Tibial nerve (tissue), 4 donors: ENCODE measurements around the gene TPGS1. TPM values are rescaled to one million over a fixed set of nuclear protein-coding genes. Genes with fewer than 3 reads are reported as not detected.

Experiments used
- DNase-seq, 2 donors: peaks; one replicate each; pipeline ENCODE4 v3.0.0-alpha.2; 2019; ENCODE audit warnings: low spot score in 2 of 2
- H3K27ac ChIP-seq, 4 donors: fragments of 200-600 bp; sonication (generic) in 3 of 4; one replicate each; pipeline ENCODE4 v1.5.1; 2017 to 2019; ENCODE audit warnings: mild to moderate bottlenecking in 1 of 4
- H3K27me3 ChIP-seq, 2 donors: fragments of 200-600 bp; sonication (generic) in 1 of 2; one replicate each; pipeline versions ENCODE4 v1.5.1 to v1.6.0; 2017 to 2019
- H3K36me3 ChIP-seq, 3 donors: fragments of 200-600 bp; sonication (generic); one replicate each; pipeline ENCODE4 v1.5.1; 2018 to 2019
- H3K4me1 ChIP-seq, 4 donors: fragments of 200-600 bp; sonication (generic) in 3 of 4; one replicate each; pipeline ENCODE4 v1.5.1; 2017 to 2019
- H3K4me3 ChIP-seq, 4 donors: fragments of 200-600 bp; sonication (generic) in 3 of 4; one replicate each; pipeline ENCODE4 v1.5.1; 2017 to 2019; ENCODE audit warnings: mild to moderate bottlenecking in 1 of 4, moderate library complexity in 1 of 4
- H3K9me3 ChIP-seq, 4 donors: fragments of 200-600 bp; sonication (generic) in 3 of 4; one replicate each; pipeline ENCODE4 v1.5.1; 2017 to 2019
- CTCF ChIP-seq, 5 experiments: fragments of 200-600 bp in 3 of 5; fragments of 450-650 bp in 2 of 5; sonication (generic) in 3 of 5; IDR thresholded peaks; one replicate each; pipeline ENCODE4 v1.5.1; 2016 to 2019; ENCODE audit warnings: antibody characterized with exemption in 5 of 5, mild to moderate bottlenecking in 3 of 5, moderate library complexity in 2 of 5
- EP300 ChIP-seq, 2 donors: sonication (generic); formaldehyde crosslinking; IDR thresholded peaks; one replicate each; pipeline ENCODE4 v1.6.1; 2017; ENCODE audit warnings: antibody characterized with exemption in 2 of 2, mild to moderate bottlenecking in 1 of 2
- POLR2A ChIP-seq, 2 donors: fragments of 450-650 bp; IDR thresholded peaks; one replicate each; pipeline ENCODE4 v1.6.1; 2017; ENCODE audit warnings: antibody characterized with exemption in 2 of 2, mild to moderate bottlenecking in 2 of 2, moderate library complexity in 2 of 2
- WGBS, 2 donors: methylation state at CpG; one replicate each; pipeline ENCODE4 v1.1.5; 2018; 5-methylcytosine and 5-hydroxymethylcytosine counted together
- total RNA-seq, 4 donors: library from RNA; depleted of rRNA; stranded (reverse); fragments of >200 nt; gene quantifications; one replicate each; pipeline ENCODE4 v1.1.0, GENCODE V29; 2016

TPGS1 gene
- total RNA-seq, 4 donors from 2014 or later = 108 to 131 (median 115) TPM

- peak overlapping the region; percentile 79 to 97 (median 96) for H3K27ac ChIP-seq
- WGBS, 2 donors = 23 to 32% methylated on average over 38 to 58 of the region's 61 CpGs
- H3K4me3 ChIP-seq = peak overlapping the region; percentile 71 to 93 (median 82)
- no peak for DNase-seq
- no peaks in the 10 kb centered on the region for H3K36me3 ChIP-seq
- peaks cover 0 to 34% (median 10%) of the 10 kb centered on the region in 4 donors for H3K4me1 ChIP-seq
- peaks cover 0 to 18% of the 10 kb centered on the region in 2 donors for H3K27me3 ChIP-seq
- no peaks in the 10 kb centered on the region for H3K9me3 ChIP-seq
- TF ChIP-seq EP300 (IDR thresholded peaks at IDR 0.05) = no peak
- TF ChIP-seq CTCF (IDR thresholded peaks at IDR 0.05) = no peak
- no peak for TF ChIP-seq POLR2A (IDR thresholded peaks at IDR 0.05)
Observed at GRCh38 chr19:489418-490196, 17.7 kb upstream of the TPGS1 start.

GRCh38 chr19:491146-491741 is 16.1 kb upstream of the TPGS1 start:
- Histone ChIP-seq H3K4me3 (no peak overlapping the region), H3K36me3 (no peaks in the 10 kb centered on the region), H3K4me1 (peaks cover 0 to 32% (median 6%) of the 10 kb centered on the region in 4 donors), H3K9me3 (no peaks in the 10 kb centered on the region), H3K27ac (peak overlapping the region in 1 of 4 donors; percentile 49), H3K27me3 (peaks cover 0 to 27% of the 10 kb centered on the region in 2 donors)
- DNase-seq = no peak
- 72 to 78% methylated on average over 24 to 27 of the region's 32 CpGs for WGBS, 2 donors
- no peak for TF ChIP-seq POLR2A (IDR thresholded peaks at IDR 0.05)

GRCh38 chr19:492091-492531 is 15.2 kb upstream of the TPGS1 start:
- H3K4me3 ChIP-seq = no peak overlapping the region
- no peaks in the 10 kb centered on the region for H3K9me3 ChIP-seq
- TF ChIP-seq EP300 (IDR thresholded peaks at IDR 0.05) = no peak
- no peak for TF ChIP-seq CTCF (IDR thresholded peaks at IDR 0.05)
- no peak for TF ChIP-seq POLR2A (IDR thresholded peaks at IDR 0.05)
- 71 to 72% methylated on average over 10 of the region's 19 CpGs for WGBS, 2 donors
- H3K4me1 ChIP-seq = peaks cover 0 to 32% (median 5%) of the 10 kb centered on the region in 4 donors
- H3K27me3 ChIP-seq = peaks cover 0 to 31% of the 10 kb centered on the region in 2 donors
- H3K36me3 ChIP-seq = no peaks in the 10 kb centered on the region
- H3K27ac ChIP-seq = no peak overlapping the region
- DNase-seq = no peak

GRCh38 chr19:493391-494170 is 13.7 kb upstream of the TPGS1 start:
- Histone ChIP-seq H3K4me1 (peaks cover 0 to 37% (median 7%) of the 10 kb centered on the region in 4 donors), H3K27ac (no peak overlapping the region), H3K36me3 (no peaks in the 10 kb centered on the region), H3K27me3 (peaks cover 0 to 45% of the 10 kb centered on the region in 2 donors), H3K4me3 (no peak overlapping the region), H3K9me3 (no peaks in the 10 kb centered on the region)
- no peak for DNase-seq
- 63 to 69% methylated on average over 23 of the region's 23 CpGs for WGBS, 2 donors
- TF ChIP-seq POLR2A (IDR thresholded peaks at IDR 0.05) (no peak), EP300 (IDR thresholded peaks at IDR 0.05) (no peak), CTCF (IDR thresholded peaks at IDR 0.05) (no peak)

GRCh38 chr19:494171-495080 is 12.9 kb upstream of the TPGS1 start:
- no peak for TF ChIP-seq CTCF (IDR thresholded peaks at IDR 0.05)
- no peak for TF ChIP-seq POLR2A (IDR thresholded peaks at IDR 0.05)
- no peak for TF ChIP-seq EP300 (IDR thresholded peaks at IDR 0.05)
- Histone ChIP-seq H3K36me3 (no peaks in the 10 kb centered on the region), H3K27ac (no peak overlapping the region), H3K4me3 (no peak overlapping the region), H3K27me3 (peaks cover 0 to 54% of the 10 kb centered on the region in 2 donors), H3K9me3 (no peaks in the 10 kb centered on the region), H3K4me1 (peaks cover 0 to 35% (median 6%) of the 10 kb centered on the region in 4 donors)
- no peak for DNase-seq
- WGBS, 2 donors = 47 to 48% methylated on average over 12 to 16 of the region's 22 CpGs
